ENCODE data around the gene PTPRG. TPM values are rescaled to one million over a fixed set of nuclear protein-coding genes. Genes with fewer than 3 reads are reported as not detected.

The PTPRG gene
- total and polyA plus RNA-seq, 2 experiments from 2014 or later = 24.4 to 131 TPM

GRCh38 chr3:62220616-62221015, 659.2 kb downstream of the PTPRG start (continued):
- TF ChIP-seq, protein P1, sequence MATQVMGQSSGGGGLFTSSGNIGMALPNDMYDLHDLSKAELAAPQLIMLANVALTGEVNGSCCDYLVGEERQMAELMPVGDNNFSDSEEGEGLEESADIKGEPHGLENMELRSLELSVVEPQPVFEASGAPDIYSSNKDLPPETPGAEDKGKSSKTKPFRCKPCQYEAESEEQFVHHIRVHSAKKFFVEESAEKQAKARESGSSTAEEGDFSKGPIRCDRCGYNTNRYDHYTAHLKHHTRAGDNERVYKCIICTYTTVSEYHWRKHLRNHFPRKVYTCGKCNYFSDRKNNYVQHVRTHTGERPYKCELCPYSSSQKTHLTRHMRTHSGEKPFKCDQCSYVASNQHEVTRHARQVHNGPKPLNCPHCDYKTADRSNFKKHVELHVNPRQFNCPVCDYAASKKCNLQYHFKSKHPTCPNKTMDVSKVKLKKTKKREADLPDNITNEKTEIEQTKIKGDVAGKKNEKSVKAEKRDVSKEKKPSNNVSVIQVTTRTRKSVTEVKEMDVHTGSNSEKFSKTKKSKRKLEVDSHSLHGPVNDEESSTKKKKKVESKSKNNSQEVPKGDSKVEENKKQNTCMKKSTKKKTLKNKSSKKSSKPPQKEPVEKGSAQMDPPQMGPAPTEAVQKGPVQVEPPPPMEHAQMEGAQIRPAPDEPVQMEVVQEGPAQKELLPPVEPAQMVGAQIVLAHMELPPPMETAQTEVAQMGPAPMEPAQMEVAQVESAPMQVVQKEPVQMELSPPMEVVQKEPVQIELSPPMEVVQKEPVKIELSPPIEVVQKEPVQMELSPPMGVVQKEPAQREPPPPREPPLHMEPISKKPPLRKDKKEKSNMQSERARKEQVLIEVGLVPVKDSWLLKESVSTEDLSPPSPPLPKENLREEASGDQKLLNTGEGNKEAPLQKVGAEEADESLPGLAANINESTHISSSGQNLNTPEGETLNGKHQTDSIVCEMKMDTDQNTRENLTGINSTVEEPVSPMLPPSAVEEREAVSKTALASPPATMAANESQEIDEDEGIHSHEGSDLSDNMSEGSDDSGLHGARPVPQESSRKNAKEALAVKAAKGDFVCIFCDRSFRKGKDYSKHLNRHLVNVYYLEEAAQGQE (IDR thresholded peaks at IDR 0.05; ENCODE audit: unreplicated experiment) = no peak
- no peak for TF ChIP-seq ETS1 (IDR thresholded peaks at IDR 0.05)
- no peak for TF ChIP-seq POLR2AphosphoS5 (IDR thresholded peaks at IDR 0.05; ENCODE audit: low read depth)
- TF ChIP-seq NANOG (IDR thresholded peaks at IDR 0.05; ENCODE audit: borderline replicate concordance) = no peak
- no peak for TF ChIP-seq STAT1 (IDR thresholded peaks at IDR 0.05; ENCODE audit: unreplicated experiment)
- TF ChIP-seq, protein P2, sequence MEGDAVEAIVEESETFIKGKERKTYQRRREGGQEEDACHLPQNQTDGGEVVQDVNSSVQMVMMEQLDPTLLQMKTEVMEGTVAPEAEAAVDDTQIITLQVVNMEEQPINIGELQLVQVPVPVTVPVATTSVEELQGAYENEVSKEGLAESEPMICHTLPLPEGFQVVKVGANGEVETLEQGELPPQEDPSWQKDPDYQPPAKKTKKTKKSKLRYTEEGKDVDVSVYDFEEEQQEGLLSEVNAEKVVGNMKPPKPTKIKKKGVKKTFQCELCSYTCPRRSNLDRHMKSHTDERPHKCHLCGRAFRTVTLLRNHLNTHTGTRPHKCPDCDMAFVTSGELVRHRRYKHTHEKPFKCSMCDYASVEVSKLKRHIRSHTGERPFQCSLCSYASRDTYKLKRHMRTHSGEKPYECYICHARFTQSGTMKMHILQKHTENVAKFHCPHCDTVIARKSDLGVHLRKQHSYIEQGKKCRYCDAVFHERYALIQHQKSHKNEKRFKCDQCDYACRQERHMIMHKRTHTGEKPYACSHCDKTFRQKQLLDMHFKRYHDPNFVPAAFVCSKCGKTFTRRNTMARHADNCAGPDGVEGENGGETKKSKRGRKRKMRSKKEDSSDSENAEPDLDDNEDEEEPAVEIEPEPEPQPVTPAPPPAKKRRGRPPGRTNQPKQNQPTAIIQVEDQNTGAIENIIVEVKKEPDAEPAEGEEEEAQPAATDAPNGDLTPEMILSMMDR (conservative IDR thresholded peaks at IDR 0.05; ENCODE audit: low read depth in 2 of 2) = no peak
- TF ChIP-seq ZNF114 (CRISPR knock-in tag; IDR thresholded peaks at IDR 0.05) = no peak

- no peak for TF ChIP-seq ZNF331 (CRISPR knock-in tag; IDR thresholded peaks at IDR 0.05; ENCODE audit: low read depth)
- TF ChIP-seq STAT1 (IDR thresholded peaks at IDR 0.05; ENCODE audit: unreplicated experiment) = no peak
- no peak for TF ChIP-seq JUNB (IDR thresholded peaks at IDR 0.05; ENCODE audit: unreplicated experiment)
- TF ChIP-seq EZH2 (IDR thresholded peaks at IDR 0.05; ENCODE audit: low read depth, unreplicated experiment) = no peak
- no peak for TF ChIP-seq CREB1 (CRISPR knock-in tag; IDR thresholded peaks at IDR 0.05; ENCODE audit: low read depth)
- TF ChIP-seq ETS1 (IDR thresholded peaks at IDR 0.05) = no peak
- H3K4me2 ChIP-seq = no peak overlapping the region
- H3K4me1 ChIP-seq (ENCODE audit: insufficient read depth) = no peaks in the 10 kb centered on the region; the same call in none of the 2 replicates
- H3F3A ChIP-seq (replicated peaks; ENCODE audit: low read depth) = no peaks in the 10 kb centered on the region; the same call in 1 of the 2 replicates
- 0 out of 2 replicates have a peak, but pooled peaks cover 5% of the 10 kb centered on the region for H3K9me2 ChIP-seq (ENCODE audit: insufficient read depth)
- Mint-ChIP-seq H3K9me3 (no peaks in the 10 kb centered on the region), H3K27me3 (ENCODE audit: insufficient read depth, low read depth, poor library complexity) (peaks cover 8% of the 10 kb centered on the region), H3K27ac (no peak overlapping the region), H3K4me1 (peaks cover 19% of the 10 kb centered on the region; the same call in 2 of the 3 replicates), H3K4me3 (no peak overlapping the region), H3K36me3 (ENCODE audit: low read depth) (peaks cover 32% of the 10 kb centered on the region)
- no peak overlapping the region for H3K27ac ChIP-seq (ENCODE audit: low read depth)
- ATAC-seq (no peak), DNase-seq (ENCODE audit: low spot score) (peak; percentile 43)
- no peaks in the 10 kb centered on the region; the same call in 1 of the 2 replicates for H4K20me1 ChIP-seq (replicated peaks; ENCODE audit: insufficient read depth)
- no peak overlapping the region for H2AFZ ChIP-seq
- no peaks in the 10 kb centered on the region for H3K27me3 ChIP-seq (ENCODE audit: insufficient read depth)
- H3K4me3 ChIP-seq = no peak overlapping the region
- no peaks in the 10 kb centered on the region for H3K36me3 ChIP-seq (ENCODE audit: insufficient read depth)
- H3K79me2 ChIP-seq (replicated peaks; ENCODE audit: insufficient read depth) = no peaks in the 10 kb centered on the region
Observed at GRCh38 chr3:62225051-62225450, 663.7 kb downstream of the PTPRG start.

Data from GM23338 (cell line).